Measurements from ENCODE around the gene BAIAP2L1. TPM values are rescaled to one million over a fixed set of nuclear protein-coding genes. Genes with fewer than 3 reads are reported as not detected.

Gene BAIAP2L1
- total RNA-seq, 1 donor from 2014 or later, result 35.1 TPM

- Histone ChIP-seq H3K4me3 (peak overlapping the region; percentile 99), H3K27me3 (no peaks in the 10 kb centered on the region), H3K79me2 (ENCODE audit: low read depth) (peaks cover 41% of the 10 kb centered on the region), H3K9me3 (ENCODE audit: low read depth) (no peaks in the 10 kb centered on the region), H4K20me1 (ENCODE audit: low read depth) (peaks cover 50% of the 10 kb centered on the region), H3K9ac (peak overlapping the region; percentile 93), H3K4me1 (peaks cover 8% of the 10 kb centered on the region), H3K36me3 (no peaks in the 10 kb centered on the region), H3F3A (ENCODE audit: low read depth) (peaks cover 12% of the 10 kb centered on the region), H3K4me2 (peak overlapping the region; percentile 97), H3K27ac (no peak overlapping the region), H2AFZ (replicated peaks) (no peak overlapping the region)
- no peaks in the 10 kb centered on the region for H3K9me3 Mint-ChIP-seq
- H3K27ac Mint-ChIP-seq, result no peak overlapping the region
- peak overlapping the region; percentile 92 for H3K4me3 Mint-ChIP-seq
- H3K4me1 Mint-ChIP-seq, result peaks cover 22% of the 10 kb centered on the region
- peak; percentile 52 for DNase-seq (ENCODE audit: low spot score)
- H3K27me3 Mint-ChIP-seq (ENCODE audit: insufficient read depth, low read depth), result peaks cover 6% of the 10 kb centered on the region
- TF ChIP-seq CTCF (IDR thresholded peaks at IDR 0.05) (no peak), EZH2 (IDR thresholded peaks at IDR 0.05) (no peak), EZH2phosphoT487 (IDR thresholded peaks at IDR 0.05) (no peak)
- H3K36me3 Mint-ChIP-seq, result peaks cover 5% of the 10 kb centered on the region
Measured at GRCh38 chr7:98281757-98282606, 118.9 kb downstream of the BAIAP2L1 start.

- peak within 1 kb of the TSS; percentile 99 for H3K4me3 ChIP-seq
- H3K27ac ChIP-seq, result peak within 1 kb of the TSS; percentile 69
- no peaks in the 10 kb centered on the region for H3K9me3 ChIP-seq (ENCODE audit: low read depth)
- H3K4me2 ChIP-seq, result peak within 1 kb of the TSS; percentile 97
- H3K9ac ChIP-seq, result peak within 1 kb of the TSS; percentile 93
- Mint-ChIP-seq H3K4me3 (peak within 1 kb of the TSS; percentile 92), H3K4me1 (peaks cover 17% of the 10 kb centered on the region), H3K36me3 (peaks cover 5% of the 10 kb centered on the region), H3K9me3 (no peaks in the 10 kb centered on the region), H3K27me3 (ENCODE audit: insufficient read depth, low read depth) (peaks cover 2% of the 10 kb centered on the region), H3K27ac (peak within 1 kb of the TSS; percentile 57)
- H3K79me2 ChIP-seq (ENCODE audit: low read depth), result peaks cover 36% of the 10 kb centered on the region
- H3K36me3 ChIP-seq, result no peaks in the 10 kb centered on the region
- TF ChIP-seq EZH2phosphoT487 (IDR thresholded peaks at IDR 0.05) (no peak), CTCF (IDR thresholded peaks at IDR 0.05) (no peak), EZH2 (IDR thresholded peaks at IDR 0.05) (no peak)
- H4K20me1 ChIP-seq (ENCODE audit: low read depth), result peaks cover 41% of the 10 kb centered on the region
- H3K4me1 ChIP-seq, result peaks cover 8% of the 10 kb centered on the region
- DNase-seq (ENCODE audit: low spot score), result peak; percentile 97
- H2AFZ ChIP-seq (replicated peaks), result peak within 1 kb of the TSS; percentile 94
- peaks cover 12% of the 10 kb centered on the region for H3F3A ChIP-seq (ENCODE audit: low read depth)
- no peaks in the 10 kb centered on the region for H3K27me3 ChIP-seq
Measured at GRCh38 chr7:98280791-98281756, 119.8 kb downstream of the BAIAP2L1 start, which contains the start of gene BRI3. Gene BRI3 (plus strand): TSS chr7:98281686. CDS start chr7:98281796, 110 bp downstream.

- Histone ChIP-seq H3K9me3 (ENCODE audit: low read depth) (no peaks in the 10 kb centered on the region), H4K20me1 (ENCODE audit: low read depth) (peaks cover 33% of the 10 kb centered on the region), H3F3A (ENCODE audit: low read depth) (peaks cover 12% of the 10 kb centered on the region), H2AFZ (replicated peaks) (peak overlapping the region; percentile 94), H3K4me2 (peak overlapping the region; percentile 96), H3K27ac (no peak overlapping the region), H3K4me3 (peak overlapping the region; percentile 79), H3K9ac (no peak overlapping the region), H3K27me3 (no peaks in the 10 kb centered on the region), H3K36me3 (no peaks in the 10 kb centered on the region), H3K79me2 (ENCODE audit: low read depth) (peaks cover 31% of the 10 kb centered on the region), H3K4me1 (peaks cover 8% of the 10 kb centered on the region)
- H3K4me3 Mint-ChIP-seq, result peak overlapping the region; percentile 89
- no peaks in the 10 kb centered on the region for H3K9me3 Mint-ChIP-seq
- H3K27ac Mint-ChIP-seq, result peak overlapping the region; percentile 57
- TF ChIP-seq CTCF (IDR thresholded peaks at IDR 0.05), result no peak
- TF ChIP-seq EZH2phosphoT487 (IDR thresholded peaks at IDR 0.05), result no peak
- no peak for TF ChIP-seq EZH2 (IDR thresholded peaks at IDR 0.05)
- no peak for DNase-seq (ENCODE audit: low spot score)
- H3K36me3 Mint-ChIP-seq, result peaks cover 5% of the 10 kb centered on the region
- H3K4me1 Mint-ChIP-seq, result peaks cover 17% of the 10 kb centered on the region
- peaks cover 2% of the 10 kb centered on the region for H3K27me3 Mint-ChIP-seq (ENCODE audit: insufficient read depth, low read depth)
Measured at GRCh38 chr7:98280296-98280695, 120.6 kb downstream of the BAIAP2L1 start.
